B cell (primary cell): ENCODE data around the gene HES6. TPM values are rescaled to one million over a fixed set of nuclear protein-coding genes. Genes with fewer than 3 reads are reported as not detected.

Source experiments
- ATAC-seq: fragments of 200-7000 bp; cut with Tn5 transposase; one replicate; pipeline ENCODE4 v1.10.0; 2021; ENCODE audit warnings: low read depth, mild to moderate bottlenecking, moderate number of reproducible peaks, moderate library complexity
- CTCF ChIA-PET: fragments of 350-600 bp; sonication (Branson Sonifier 250); formaldehyde crosslinking; loops from one replicate; lab custom pipeline; 2021; ENCODE audit warnings: antibody characterized with exemption, inconsistent platforms; lab: Charles Lee
- POLR2A ChIA-PET: fragments of 350-600 bp; sonication (Branson Sonifier 250); formaldehyde crosslinking; loops from one replicate; lab custom pipeline; 2021; ENCODE audit warnings: antibody characterized with exemption; lab: Charles Lee
- DNase-seq: peaks from one replicate; pipeline ENCODE4 v3.0.0; 2013
- H2AFZ ChIP-seq: 2 replicates; pipeline ENCODE4 v1.6.1; 2012; ENCODE audit warnings: mild to moderate bottlenecking, low read depth, low read length; ENCODE audit not compliant: insufficient read depth, poor library complexity, severe bottlenecking
- H3K27ac ChIP-seq, 2 donors: 1 replicate in 1 of 2; 2 replicates in 1 of 2; pipeline ENCODE4 v1.5.1; 2012 to 2013; ENCODE audit warnings: low read length in 2 of 2, mild to moderate bottlenecking in 2 of 2, moderate library complexity in 1 of 2
- H3K27me3 ChIP-seq, 4 experiments: fragments of 200-600 bp in 1 of 4; sonication (generic) in 1 of 4; replicated peaks in 1 of 4; 1 replicate in 2 of 4; 2 replicates in 2 of 4; pipeline versions ENCODE4 v1.6.1 to v1.7.0; 2013 to 2016; ENCODE audit warnings: low read length in 3 of 4, mild to moderate bottlenecking in 2 of 4, mixed read lengths in 1 of 4, moderate library complexity in 1 of 4; ENCODE audit not compliant: insufficient read depth in 4 of 4, control insufficient read depth in 3 of 4; ENCODE audit errors: control extremely low read depth in 1 of 4
- H3K36me3 ChIP-seq, 2 experiments: replicated peaks in 1 of 2; 1 replicate in 1 of 2; 2 replicates in 1 of 2; pipeline versions ENCODE4 v1.6.1 to v1.7.1; 2013; ENCODE audit warnings: low read length in 1 of 2; ENCODE audit not compliant: insufficient read depth in 2 of 2, control insufficient read depth in 1 of 2; ENCODE audit errors: control extremely low read depth in 1 of 2, extremely low read depth in 1 of 2
- H3K4me1 ChIP-seq, 2 donors: fragments of 200-600 bp in 1 of 2; sonication (generic) in 1 of 2; 1 replicate in 1 of 2; 2 replicates in 1 of 2; pipeline versions ENCODE4 v1.5.1 to v1.6.1; 2013 to 2017; ENCODE audit warnings: low read length in 2 of 2; ENCODE audit not compliant: control insufficient read depth in 2 of 2, insufficient read depth in 2 of 2
- H3K4me2 ChIP-seq: replicated peaks from 2 replicates; pipeline ENCODE3; 2012; ENCODE audit warnings: mild to moderate bottlenecking, low read depth, low read length; ENCODE audit not compliant: poor library complexity, severe bottlenecking
- H3K4me3 ChIP-seq, 5 experiments: fragments of 200-600 bp in 1 of 5; sonication (generic) in 1 of 5; 1 replicate in 3 of 5; 2 replicates in 2 of 5; pipeline versions ENCODE4 v1.5.1 to v1.7.0; 2011 to 2016; ENCODE audit warnings: low read length in 4 of 5, mild to moderate bottlenecking in 4 of 5, low read depth in 2 of 5, control low read depth in 1 of 5, moderate library complexity in 1 of 5; ENCODE audit not compliant: insufficient read depth in 1 of 5; ENCODE audit errors: control extremely low read depth in 1 of 5, extremely low read depth in 1 of 5
- H3K79me2 ChIP-seq: fragments of 200-600 bp; sonication (generic); one replicate; pipeline ENCODE4 v1.6.0; 2016; ENCODE audit warnings: low read length; ENCODE audit not compliant: control insufficient read depth, insufficient read depth
- H3K9ac ChIP-seq: fragments of 200-600 bp; sonication (generic); 2 replicates; pipeline ENCODE4 v1.6.1; 2017; ENCODE audit warnings: mild to moderate bottlenecking, low read length, moderate library complexity
- H3K9me3 ChIP-seq, 3 donors: one replicate each; pipeline versions ENCODE4 v1.6.1 to v1.7.1; 2013; ENCODE audit warnings: low read length in 2 of 3; ENCODE audit not compliant: control insufficient read depth in 2 of 3, insufficient read depth in 1 of 3; ENCODE audit errors: control extremely low read depth in 1 of 3
- H4K20me1 ChIP-seq: 2 replicates; pipeline ENCODE4 v1.6.0; 2012; ENCODE audit warnings: mild to moderate bottlenecking, low read length; ENCODE audit not compliant: insufficient read depth, control insufficient read depth, poor library complexity, severe bottlenecking
- H3K27ac Mint-ChIP-seq: one replicate; pipeline ENCODE4 v1.8.0; 2021; ENCODE audit warnings: mixed read lengths
- H3K27me3 Mint-ChIP-seq: one replicate; pipeline ENCODE4 v1.8.0; 2021; ENCODE audit warnings: mixed read lengths
- H3K4me1 Mint-ChIP-seq: one replicate; pipeline ENCODE4 v1.8.0; 2021; ENCODE audit warnings: mixed read lengths
- H3K4me3 Mint-ChIP-seq: one replicate; pipeline ENCODE4 v1.8.0; 2021; ENCODE audit warnings: mixed read lengths
- H3K9me3 Mint-ChIP-seq: one replicate; pipeline ENCODE4 v1.8.0; 2022; ENCODE audit warnings: mixed read lengths; ENCODE audit not compliant: insufficient read depth
- EZH2 ChIP-seq: IDR thresholded peaks from 2 replicates; pipeline ENCODE4 v1.6.1; 2012; ENCODE audit warnings: borderline replicate concordance, low read depth, mild to moderate bottlenecking, moderate library complexity, low read length; ENCODE audit not compliant: insufficient read depth, poor library complexity, severe bottlenecking
- WGBS: methylation state at CpG from one replicate; pipeline ENCODE4 v1.1.5; 2013; ENCODE audit warnings: missing lambda C conversion rate; ENCODE audit not compliant: insufficient coverage; 5-methylcytosine and 5-hydroxymethylcytosine counted together
- intact Hi-C: fragments of 100-400 bp; cut with micrococcal nuclease; formaldehyde crosslinking; loops from one replicate; pipeline ENCODE4 v1.10.0; 2022
- polyA plus RNA-seq: library from polyadenylated mRNA; depleted of rRNA; stranded (reverse); fragments of >200 nt; gene quantifications from 2 replicates; pipeline ENCODE4 v1.2.3, GENCODE V29; 2012
- total RNA-seq, 2 donors: library from RNA; stranded (reverse); fragments of 120-200 nt in 1 of 2; gene quantifications; 1 replicate in 1 of 2; 2 replicates in 1 of 2; pipeline versions ENCODE4 v1.2.3 to v1.2.4, GENCODE V29; 2013 to 2022
- TF ChIP-seq, protein P1 (sequence below): fragments of 200-600 bp; IDR thresholded peaks from one replicate; pipeline ENCODE4 v1.8.0; 2022; ENCODE audit warnings: antibody characterized with exemption, mild to moderate bottlenecking

HES6 gene
- total and polyA plus RNA-seq, 2 donors (not counting 1 experiment from before 2014, with no cell fraction given), result 6.5 to 14.3 TPM

DNA sequence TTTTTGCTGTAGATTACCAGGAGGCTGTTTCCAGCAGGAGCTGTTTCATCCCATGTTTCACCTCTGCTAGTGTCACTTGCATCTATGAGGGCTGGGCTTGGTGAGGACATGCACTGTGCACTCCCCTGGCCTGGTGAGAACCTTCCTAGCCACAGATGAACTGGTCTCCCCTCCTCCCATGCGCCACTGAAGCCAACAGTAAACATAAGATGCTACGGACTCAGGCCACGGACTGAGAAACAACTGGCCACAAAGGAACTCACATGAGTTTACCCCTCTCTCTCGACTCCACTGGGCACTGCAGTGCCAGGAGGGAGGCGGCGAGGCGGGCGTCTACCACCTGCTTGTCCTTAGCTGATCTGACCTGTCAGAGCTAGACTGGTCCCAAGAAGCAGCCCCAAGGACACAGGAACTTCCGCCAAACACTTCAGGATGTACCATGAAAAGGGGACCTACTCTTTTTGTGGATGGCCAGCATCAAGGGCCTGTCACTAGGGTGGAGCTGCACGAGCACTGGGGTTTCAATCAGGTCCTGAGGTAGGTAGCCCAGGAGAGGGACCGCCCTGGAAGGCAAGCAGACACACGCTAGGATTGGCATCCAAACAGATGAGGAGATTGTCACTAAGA lies 22.8 kb upstream of the HES6 start:
- Histone ChIP-seq H3K27me3 (no peaks in the 10 kb centered on the region), H3K4me2 (no peak overlapping the region), H2AFZ (no peak overlapping the region), H3K27ac (no peak overlapping the region), H3K9me3 (no peaks in the 10 kb centered on the region), H3K36me3 (peaks cover 0 to 38% of the 10 kb centered on the region in 2 experiments), H3K79me2 (no peaks in the 10 kb centered on the region), H3K4me1 (peaks cover 0 to 4% of the 10 kb centered on the region in 2 donors), H3K4me3 (no peak overlapping the region), H4K20me1 (no peaks in the 10 kb centered on the region), H3K9ac (no peak overlapping the region)
- ChIA-PET POLR2A (no interaction called here), CTCF (interaction anchor here (0.6 to 4.9 kb wide), 41 partner anchors 8 to 750 kb away, joined by 3 to 46 read pairs (median 4); partner anchors contain the start of genes ILKAP, PER2 and RAMP1)
- Mint-ChIP-seq H3K4me1 (peaks cover 1% of the 10 kb centered on the region), H3K9me3 (no peaks in the 10 kb centered on the region), H3K27ac (no peak overlapping the region), H3K27me3 (no peaks in the 10 kb centered on the region), H3K4me3 (no peak overlapping the region)
- no peak for DNase-seq
- WGBS, result 95% methylated on average over 11 of the region's 12 CpGs
- intact Hi-C loops, result loop anchor here (1.0 to 5.0 kb wide), 3 partner anchors 102 to 750 kb away; no protein-coding TSS in a partner anchor
- TF ChIP-seq, protein P1, sequence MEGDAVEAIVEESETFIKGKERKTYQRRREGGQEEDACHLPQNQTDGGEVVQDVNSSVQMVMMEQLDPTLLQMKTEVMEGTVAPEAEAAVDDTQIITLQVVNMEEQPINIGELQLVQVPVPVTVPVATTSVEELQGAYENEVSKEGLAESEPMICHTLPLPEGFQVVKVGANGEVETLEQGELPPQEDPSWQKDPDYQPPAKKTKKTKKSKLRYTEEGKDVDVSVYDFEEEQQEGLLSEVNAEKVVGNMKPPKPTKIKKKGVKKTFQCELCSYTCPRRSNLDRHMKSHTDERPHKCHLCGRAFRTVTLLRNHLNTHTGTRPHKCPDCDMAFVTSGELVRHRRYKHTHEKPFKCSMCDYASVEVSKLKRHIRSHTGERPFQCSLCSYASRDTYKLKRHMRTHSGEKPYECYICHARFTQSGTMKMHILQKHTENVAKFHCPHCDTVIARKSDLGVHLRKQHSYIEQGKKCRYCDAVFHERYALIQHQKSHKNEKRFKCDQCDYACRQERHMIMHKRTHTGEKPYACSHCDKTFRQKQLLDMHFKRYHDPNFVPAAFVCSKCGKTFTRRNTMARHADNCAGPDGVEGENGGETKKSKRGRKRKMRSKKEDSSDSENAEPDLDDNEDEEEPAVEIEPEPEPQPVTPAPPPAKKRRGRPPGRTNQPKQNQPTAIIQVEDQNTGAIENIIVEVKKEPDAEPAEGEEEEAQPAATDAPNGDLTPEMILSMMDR, result no peak
- TF ChIP-seq EZH2, result no peak
- ATAC-seq, result no peak

- Mint-ChIP-seq H3K9me3 (no peaks in the 10 kb centered on the region), H3K27ac (no peak overlapping the region), H3K27me3 (no peaks in the 10 kb centered on the region), H3K4me1 (peaks cover 1% of the 10 kb centered on the region), H3K4me3 (no peak overlapping the region)
- intact Hi-C loops, result loop anchor here (5.0 kb wide), 1 partner anchor 340 kb away; no protein-coding TSS in a partner anchor
- Histone ChIP-seq H3K36me3 (peaks cover 0 to 36% of the 10 kb centered on the region in 2 experiments), H3K4me2 (no peak overlapping the region), H3K79me2 (no peaks in the 10 kb centered on the region), H4K20me1 (no peaks in the 10 kb centered on the region), H3K4me1 (peaks cover 0 to 4% of the 10 kb centered on the region in 2 donors), H3K27me3 (no peaks in the 10 kb centered on the region), H3K9me3 (no peaks in the 10 kb centered on the region), H3K27ac (no peak overlapping the region), H2AFZ (no peak overlapping the region), H3K9ac (no peak overlapping the region), H3K4me3 (no peak overlapping the region)
- ChIA-PET CTCF (interaction anchor here (0.8 to 4.9 kb wide), 3 partner anchors 293 to 407 kb away, joined by 3 to 46 read pairs (median 7); partner anchors contain the start of gene RAMP1), POLR2A (no interaction called here)
- no peak for TF ChIP-seq EZH2
- TF ChIP-seq, protein P1, result no peak
- no peak for DNase-seq
- no peak for ATAC-seq
- whole genome bisulfite sequencing, result 97% methylated on average over 15 of the region's 16 CpGs
These were observed 22.0 kb upstream of the HES6 start for GRCh38 chr2:238261718-238262375.
